DND-41 (cell line): ENCODE results near the gene ASPRV1.

ENCODE experiments used
- ATAC-seq: fragments of 200-7000 bp; cut with Tn5 transposase; 3 replicates; pipeline ENCODE4 v1.9.1; 2021; ENCODE audit warnings: low read depth; ENCODE audit not compliant: insufficient read depth
- DNase-seq: peaks from one replicate; pipeline ENCODE4 v3.0.0-alpha.2; 2020
- H2AFZ ChIP-seq: 2 replicates; pipeline ENCODE4 v1.6.0; 2012; ENCODE audit warnings: low read depth, low read length
- H3K27ac ChIP-seq: 2 replicates; pipeline ENCODE4 v1.5.1; 2012; ENCODE audit warnings: low read length, inconsistent platforms
- H3K27me3 ChIP-seq: fragments of 200-600 bp; sonication (generic); 2 replicates; pipeline ENCODE4 v1.6.0; 2012; ENCODE audit warnings: low read length, mild to moderate bottlenecking, inconsistent platforms; ENCODE audit not compliant: insufficient read depth, poor library complexity
- H3K36me3 ChIP-seq: 2 replicates; pipeline ENCODE4 v1.5.1; 2012; ENCODE audit warnings: low read length, inconsistent platforms; ENCODE audit not compliant: insufficient read depth
- H3K4me1 ChIP-seq: 2 replicates; pipeline ENCODE4 v1.5.1; 2012; ENCODE audit warnings: mild to moderate bottlenecking, low read length; ENCODE audit not compliant: insufficient read depth
- H3K4me2 ChIP-seq: 2 replicates; pipeline ENCODE4 v1.6.0; 2012; ENCODE audit warnings: mild to moderate bottlenecking, moderate library complexity, low read length, inconsistent platforms; ENCODE audit not compliant: insufficient read depth
- H3K4me3 ChIP-seq, 2 experiments: fragments of 200-600 bp in 1 of 2; shearing (Covaris generic) in 1 of 2; 2 replicates each; pipeline ENCODE4 v1.5.1; 2012 to 2016; ENCODE audit warnings: inconsistent platforms in 2 of 2, low read length in 2 of 2, mild to moderate bottlenecking in 2 of 2, low read depth in 1 of 2, moderate library complexity in 1 of 2
- H3K79me2 ChIP-seq: 2 replicates; pipeline ENCODE4 v1.6.0; 2012; ENCODE audit warnings: low read length, inconsistent platforms; ENCODE audit not compliant: insufficient read depth
- H3K9ac ChIP-seq: 2 replicates; pipeline ENCODE4 v1.6.0; 2012; ENCODE audit warnings: low read depth, mild to moderate bottlenecking, inconsistent platforms, low read length, moderate library complexity
- H3K9me3 ChIP-seq: 2 replicates; pipeline ENCODE4 v1.5.1; 2012; ENCODE audit warnings: low read length, moderate library complexity, mild to moderate bottlenecking, inconsistent platforms; ENCODE audit not compliant: insufficient read depth, severe bottlenecking
- H4K20me1 ChIP-seq: 2 replicates; pipeline ENCODE4 v1.6.0; 2012; ENCODE audit warnings: low read length; ENCODE audit not compliant: insufficient read depth
- CTCF ChIP-seq: IDR thresholded peaks from 2 replicates; pipeline ENCODE4 v1.5.1; 2012; ENCODE audit warnings: borderline replicate concordance, low read length, moderate library complexity, mild to moderate bottlenecking; ENCODE audit not compliant: poor library complexity, severe bottlenecking; ENCODE audit errors: extremely low read depth
- EZH2 ChIP-seq: IDR thresholded peaks from 3 replicates; pipeline ENCODE4 v1.6.1; 2012; ENCODE audit warnings: borderline replicate concordance, low read depth, mild to moderate bottlenecking, moderate library complexity, low read length, inconsistent platforms; ENCODE audit not compliant: severe bottlenecking

Gene ASPRV1

GRCh38 chr2:69961496-69961895, at the start of gene ASPRV1:
TSS of gene ASPRV1 (minus strand) at chr2:69961631. CDS start at chr2:69961436, 195 bp downstream.
- TF ChIP-seq EZH2 (no peak), CTCF (no peak)
- DNase-seq (no peak), ATAC-seq (no peak)
- H3K36me3 ChIP-seq, result no peaks in the 10 kb centered on the region
- H2AFZ ChIP-seq, result no peak within 1 kb of the TSS
- H3K4me1 ChIP-seq, result peaks cover 26% of the 10 kb centered on the region
- H3K27me3 ChIP-seq, result no peaks in the 10 kb centered on the region
- no peak within 1 kb of the TSS for H3K9ac ChIP-seq
- H3K4me2 ChIP-seq, result no peak within 1 kb of the TSS
- no peak within 1 kb of the TSS for H3K4me3 ChIP-seq
- no peak within 1 kb of the TSS for H3K27ac ChIP-seq
- H3K9me3 ChIP-seq, result no peaks in the 10 kb centered on the region
- no peaks in the 10 kb centered on the region for H3K79me2 ChIP-seq
- no peaks in the 10 kb centered on the region for H4K20me1 ChIP-seq

DNA sequence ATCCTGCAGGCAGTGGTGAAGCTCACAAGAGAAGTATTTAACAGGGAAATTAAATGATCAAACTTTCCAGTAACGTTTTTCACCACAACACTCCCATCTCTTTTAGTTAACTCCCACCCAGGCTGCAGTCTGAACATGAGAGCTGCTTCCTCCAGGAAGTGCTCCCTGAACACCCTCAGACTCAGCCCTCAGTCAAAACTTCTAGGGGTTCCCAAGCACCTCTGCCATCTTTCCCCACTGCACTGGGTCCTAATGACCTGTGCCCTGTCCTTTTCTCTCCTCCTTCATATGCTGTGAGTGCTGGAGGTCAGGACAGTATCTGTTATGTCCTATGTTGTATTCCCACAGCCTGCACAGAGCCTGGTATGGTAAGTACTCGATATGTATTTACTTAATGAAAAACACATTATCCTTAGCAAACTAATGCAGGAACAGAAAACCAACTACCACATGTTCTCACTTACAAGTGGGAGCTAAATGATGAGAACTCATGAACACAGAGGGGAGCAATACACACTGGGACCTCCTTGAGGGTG, 49.2 kb upstream of the ASPRV1 start:
- no peak for DNase-seq
- H3K9me3 ChIP-seq, result no peaks in the 10 kb centered on the region
- H3K4me3 ChIP-seq, result no peak overlapping the region
- no peak overlapping the region for H2AFZ ChIP-seq
- ATAC-seq, result no peak
- no peaks in the 10 kb centered on the region for H3K4me1 ChIP-seq
- no peak overlapping the region for H3K9ac ChIP-seq
- no peaks in the 10 kb centered on the region for H3K36me3 ChIP-seq
- H3K27me3 ChIP-seq, result no peaks in the 10 kb centered on the region
- TF ChIP-seq EZH2 (no peak), CTCF (no peak)
- H3K79me2 ChIP-seq, result no peaks in the 10 kb centered on the region
- no peak overlapping the region for H3K27ac ChIP-seq
- H3K4me2 ChIP-seq, result no peak overlapping the region
- H4K20me1 ChIP-seq, result no peaks in the 10 kb centered on the region

DNA sequence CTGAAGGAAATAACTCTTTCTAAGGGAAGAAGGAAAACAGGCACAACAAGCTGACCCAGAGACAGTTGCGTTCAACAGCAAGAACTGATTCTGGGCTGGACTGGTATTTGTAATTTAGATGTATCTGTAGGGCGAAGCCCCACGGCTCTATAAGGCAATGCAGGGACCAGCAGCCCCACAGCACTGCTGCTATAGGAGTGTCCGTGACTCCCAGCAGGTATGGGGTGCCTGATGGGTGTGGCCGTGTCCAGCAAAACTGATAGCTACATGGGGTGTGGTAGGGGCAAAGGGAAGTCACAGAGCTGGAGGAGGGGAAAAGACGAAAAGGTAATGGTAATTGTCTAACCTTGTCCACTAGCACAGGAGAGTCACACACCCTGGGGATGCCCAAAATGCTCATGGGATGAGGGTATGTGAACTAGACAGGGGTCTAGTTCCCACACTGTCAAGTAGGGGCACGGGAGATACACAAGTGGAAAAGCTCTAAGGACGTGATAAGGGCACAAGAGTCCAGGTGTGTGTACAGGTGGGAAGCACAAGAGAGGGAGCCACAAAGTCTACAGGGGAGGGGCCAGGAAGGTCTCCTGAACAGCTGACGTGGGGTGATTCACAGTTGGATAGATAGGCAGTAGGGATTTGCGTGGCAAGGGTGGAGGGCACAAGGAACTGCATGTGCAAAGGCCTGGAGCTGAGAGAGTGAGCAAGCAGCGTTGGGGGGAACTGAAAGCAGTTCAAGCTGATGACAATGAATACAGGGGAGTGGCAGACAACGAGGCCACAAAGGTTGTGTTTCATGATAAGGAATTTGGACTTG, 48.5 kb upstream of the ASPRV1 start:
- no peaks in the 10 kb centered on the region for H3K27me3 ChIP-seq
- H3K4me3 ChIP-seq, result no peak overlapping the region
- H3K36me3 ChIP-seq, result no peaks in the 10 kb centered on the region
- ATAC-seq (no peak), DNase-seq (no peak)
- no peak overlapping the region for H3K27ac ChIP-seq
- no peaks in the 10 kb centered on the region for H3K4me1 ChIP-seq
- no peaks in the 10 kb centered on the region for H3K79me2 ChIP-seq
- TF ChIP-seq CTCF (no peak), EZH2 (no peak)
- no peak overlapping the region for H2AFZ ChIP-seq
- H3K9ac ChIP-seq, result no peak overlapping the region
- no peaks in the 10 kb centered on the region for H4K20me1 ChIP-seq
- no peak overlapping the region for H3K4me2 ChIP-seq
- H3K9me3 ChIP-seq, result no peaks in the 10 kb centered on the region
